ENCODE results near the gene FBXL15.

GRCh38 chr10:102461187-102462054 is 40.8 kb downstream of the FBXL15 start:
- TF ChIP-seq TAF1 (IDR thresholded peaks at IDR 0.05; ENCODE audit: borderline replicate concordance, insufficient read depth, low read length) (no peak), POLR2AphosphoS5 (IDR thresholded peaks at IDR 0.05; ENCODE audit: low read depth, low read length) (peak; percentile 67; the same call in 1 of the 2 replicates), FOXP2 (optimal IDR thresholded peaks at IDR 0.05; ENCODE audit: borderline replicate concordance, extremely low read depth, extremely low read length, insufficient read depth) (no peak), SIN3A (IDR thresholded peaks at IDR 0.05; ENCODE audit: borderline replicate concordance, insufficient read depth, low read length) (no peak)

All from PFSK-1 (cell line).